ENCODE results near the gene CDX1. TPM values are rescaled to one million over a fixed set of nuclear protein-coding genes. Genes with fewer than 3 reads are reported as not detected.

CDX1 gene
- total and polyA plus RNA-seq, 8 donors, result 0.31 to 472 (median 2.0) TPM; not detected in 5

DNA sequence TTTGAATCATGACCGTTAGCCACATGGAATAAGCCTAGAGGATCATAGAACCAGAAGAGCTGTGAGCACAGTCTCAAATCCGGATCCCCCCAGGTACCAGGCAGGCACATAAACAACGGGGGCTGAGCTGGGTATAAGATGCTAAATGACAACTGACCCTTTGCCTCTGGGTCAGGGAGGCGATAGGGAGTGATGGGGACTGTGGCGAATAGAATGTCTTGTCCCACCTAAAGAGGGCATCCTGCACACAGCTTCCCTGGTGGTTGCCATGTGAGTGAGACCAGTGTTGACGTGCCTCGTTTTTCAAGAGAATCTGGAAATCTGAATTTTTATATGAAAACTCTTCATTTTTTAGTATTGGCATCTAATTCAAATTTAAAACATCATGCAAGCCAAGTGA is 56.9 kb downstream of the CDX1 start:
- Histone ChIP-seq H3K27me3 (peaks cover 0 to 15% (median 0%) of the 10 kb centered on the region in 3 donors), H3K36me3 (no peaks in the 10 kb centered on the region), H3K9me3 (no peaks in the 10 kb centered on the region), H3K4me3 (no peak overlapping the region), H3K27ac (no peak overlapping the region), H3K4me1 (peaks cover 0 to under 1% (median 0%) of the 10 kb centered on the region in 4 donors)
- DNase-seq, result no peak
- TF ChIP-seq POLR2AphosphoS5 (IDR thresholded peaks at IDR 0.05) (no peak), POLR2A (IDR thresholded peaks at IDR 0.05) (no peak), EP300 (IDR thresholded peaks at IDR 0.05) (no peak), CTCF (IDR thresholded peaks at IDR 0.05) (no peak)
- intact Hi-C loops (cut with DNase I; ENCODE audit: low total_unique reads), result loop anchor here (5.0 kb wide), 1 partner anchor 61 kb away; no protein-coding TSS in a partner anchor
- WGBS, 5 donors, result 87 to 95% (median 90%) methylated on average over 7 of the region's 7 CpGs

- intact Hi-C loops (cut with DNase I; ENCODE audit: low total_unique reads), result loop anchor here (5.0 kb wide), 1 partner anchor 62 kb away; no protein-coding TSS in a partner anchor
- no peak overlapping the region for H3K27ac ChIP-seq
- H3K4me1 ChIP-seq, result no peaks in the 10 kb centered on the region
- TF ChIP-seq CTCF (IDR thresholded peaks at IDR 0.05), result no peak
- DNase-seq, result no peak
- H3K36me3 ChIP-seq, result no peaks in the 10 kb centered on the region
- H3K4me3 ChIP-seq, result no peak overlapping the region
- H3K27me3 ChIP-seq, result peaks cover 0 to 9% (median 0%) of the 10 kb centered on the region in 3 donors
- no peaks in the 10 kb centered on the region for H3K9me3 ChIP-seq
- WGBS, 5 donors, result 65 to 73% (median 68%) methylated on average over 8 of the region's 8 CpGs
These were observed 58.0 kb downstream of the CDX1 start for GRCh38 chr5:150224483-150225027.

GRCh38 chr5:150227036-150227435 is 60.5 kb downstream of the CDX1 start:
- Histone ChIP-seq H3K9me3 (no peaks in the 10 kb centered on the region), H3K36me3 (no peaks in the 10 kb centered on the region), H3K27ac (no peak overlapping the region), H3K4me3 (no peak overlapping the region), H3K4me1 (no peaks in the 10 kb centered on the region), H3K27me3 (no peaks in the 10 kb centered on the region)
- WGBS, 5 donors, result 72 to 86% (median 75%) methylated on average over 5 of the region's 5 CpGs
- intact Hi-C loops (cut with DNase I; ENCODE audit: low total_unique reads), result no loop called here
- TF ChIP-seq EP300 (IDR thresholded peaks at IDR 0.05) (no peak), POLR2AphosphoS5 (IDR thresholded peaks at IDR 0.05) (no peak), CTCF (IDR thresholded peaks at IDR 0.05) (no peak), POLR2A (IDR thresholded peaks at IDR 0.05) (no peak)
- no peak for DNase-seq

GRCh38 chr5:150227606-150228273 is 61.2 kb downstream of the CDX1 start:
- Histone ChIP-seq H3K4me3 (no peak overlapping the region), H3K36me3 (no peaks in the 10 kb centered on the region), H3K27me3 (no peaks in the 10 kb centered on the region), H3K9me3 (no peaks in the 10 kb centered on the region), H3K4me1 (no peaks in the 10 kb centered on the region), H3K27ac (no peak overlapping the region)
- DNase-seq, result no peak
- TF ChIP-seq POLR2AphosphoS5 (IDR thresholded peaks at IDR 0.05) (no peak), CTCF (IDR thresholded peaks at IDR 0.05) (no peak), POLR2A (IDR thresholded peaks at IDR 0.05) (no peak), EP300 (IDR thresholded peaks at IDR 0.05) (no peak)
- intact Hi-C loops (cut with DNase I; ENCODE audit: low total_unique reads), result no loop called here
- 76 to 85% (median 78%) methylated on average over 11 of the region's 11 CpGs for WGBS, 5 donors
